Measurements from ENCODE around the gene HIP1.
A peak's percentile ranks its signal among the peaks of the same experiment; 100 is the strongest.
"Not testable (repeated sequence)": the region's sequence is repeated elsewhere in the genome, so short reads cannot be mapped to it uniquely, and the experiment has no call there.

The HIP1 gene

GRCh38 chr7:75608451-75609122 is 130.2 kb downstream of the HIP1 start:
- no peak for ATAC-seq

- ATAC-seq: no peak
These were observed 134.3 kb downstream of the HIP1 start for GRCh38 chr7:75604408-75604807.

GRCh38 chr7:75602831-75603230 is 135.9 kb downstream of the HIP1 start:
- not testable (repeated sequence) for ATAC-seq

GRCh38 chr7:75601539-75601938 is 137.2 kb downstream of the HIP1 start:
- no peak for ATAC-seq

GRCh38 chr7:75600748-75601147 is 138.0 kb downstream of the HIP1 start:
- ATAC-seq: not testable (repeated sequence)

GRCh38 chr7:75599244-75599781 is 139.4 kb downstream of the HIP1 start:
- ATAC-seq: no peak

- peak; percentile 78 to 81 for ATAC-seq
These were observed 141.8 kb downstream of the HIP1 start for GRCh38 chr7:75596727-75597614.

- ATAC-seq: no peak
These were observed 143.0 kb downstream of the HIP1 start for GRCh38 chr7:75595766-75596165.

- not testable (repeated sequence) for ATAC-seq
These were observed 145.1 kb downstream of the HIP1 start for GRCh38 chr7:75593500-75594184.

- ATAC-seq: no peak
These were observed 147.1 kb downstream of the HIP1 start for GRCh38 chr7:75591467-75592255.

- no peak for ATAC-seq
These were observed 148.3 kb downstream of the HIP1 start for GRCh38 chr7:75590373-75591005.

GRCh38 chr7:75584354-75584753 is 154.4 kb downstream of the HIP1 start:
- no peak for ATAC-seq

- no peak for ATAC-seq
These were observed 155.5 kb downstream of the HIP1 start for GRCh38 chr7:75583255-75583654.

GRCh38 chr7:75579899-75580298 is 158.8 kb downstream of the HIP1 start:
- ATAC-seq: no peak

GRCh38 chr7:75578081-75578480 is 160.7 kb downstream of the HIP1 start:
- ATAC-seq: no peak

GRCh38 chr7:75575488-75576121 is 163.1 kb downstream of the HIP1 start:
- ATAC-seq: no peak

GRCh38 chr7:75573477-75574019 is 165.2 kb downstream of the HIP1 start:
- no peak for ATAC-seq

- ATAC-seq: no peak
These were observed 165.9 kb downstream of the HIP1 start for GRCh38 chr7:75572814-75573213.

GRCh38 chr7:75572396-75572795 is 166.3 kb downstream of the HIP1 start:
- ATAC-seq: no peak

- no peak for ATAC-seq
These were observed 167.5 kb downstream of the HIP1 start for GRCh38 chr7:75571209-75571608.
